ENCODE data around the gene TMEM190. TPM values are rescaled to one million over a fixed set of nuclear protein-coding genes. Genes with fewer than 3 reads are reported as not detected.

TMEM190 gene
- total RNA-seq, 4 donors from 2014 or later = 2.7 TPM; not detected in 3

Other genes with a start within 250 kb of the TMEM190 start
- gene TNNT1, start 227.6 kb upstream of the TMEM190 start, total RNA-seq = 1 to 10 TPM in 1 of 4 donors, under 1 TPM in 1, not detected in 2; 0.90 to 1.5 TPM
- gene TNNI3, start 219.1 kb upstream of the TMEM190 start, total RNA-seq = not detected
- 1 to 10 TPM in 2 of 4 donors, not detected in 2; 1.2 to 2.7 TPM for gene DNAAF3, start 210.2 kb upstream of the TMEM190 start, total RNA-seq
- not detected for gene SYT5, start 196.5 kb upstream of the TMEM190 start, total RNA-seq
- gene PTPRH, start 167.3 kb upstream of the TMEM190 start, total RNA-seq = 1 to 10 TPM; 1.2 to 3.9 (median 2.1) TPM
- gene TMEM86B, start 148.1 kb upstream of the TMEM190 start, total RNA-seq = 1 to 10 TPM in 3 of 4 donors, under 1 TPM in 1; 0.44 to 8.6 (median 3.0) TPM
- 10 to 100 TPM; 35.4 to 56.7 (median 40.7) TPM for gene PPP6R1, start 117.8 kb upstream of the TMEM190 start, total RNA-seq
- 10 to 100 TPM; 33.7 to 49.6 (median 40.5) TPM for gene HSPBP1, start 96.7 kb upstream of the TMEM190 start, total RNA-seq
- gene BRSK1, start 92.8 kb upstream of the TMEM190 start, total RNA-seq = 1 to 10 TPM; 4.6 to 6.9 (median 5.9) TPM
- gene TMEM150B, start 51.5 kb upstream of the TMEM190 start, total RNA-seq = 10 to 100 TPM in 1 of 4 donors, 1 to 10 TPM in 3; 5.5 to 17.1 (median 7.7) TPM
- 10 to 100 TPM; 30.6 to 50.0 (median 41.2) TPM for gene KMT5C, start 37.0 kb upstream of the TMEM190 start, total RNA-seq
- gene COX6B2, start 22.1 kb upstream of the TMEM190 start, total RNA-seq = not detected
- not detected for gene GARIN5B, start 13.6 kb upstream of the TMEM190 start, total RNA-seq
- gene IL11, start 6.4 kb upstream of the TMEM190 start, total RNA-seq = under 1 TPM in 1 of 4 donors, not detected in 3; 0.21 TPM
- gene TMEM238, start 7.5 kb downstream of the TMEM190 start, total RNA-seq = 1 to 10 TPM in 2 of 4 donors, under 1 TPM in 2; 0.63 to 7.5 (median 2.6) TPM
- gene RPL28, start 9.1 kb downstream of the TMEM190 start, total RNA-seq = 100 to 1,000 TPM; 266 to 574 (median 354) TPM
- gene UBE2S, start 31.0 kb downstream of the TMEM190 start, total RNA-seq = 10 to 100 TPM in 2 of 4 donors, 1 to 10 TPM in 2; 8.0 to 16.2 (median 9.9) TPM
- gene SHISA7, start 66.5 kb downstream of the TMEM190 start, total RNA-seq = 1 to 10 TPM in 3 of 4 donors, under 1 TPM in 1; 0.42 to 4.1 (median 2.0) TPM
- gene ISOC2, start 84.8 kb downstream of the TMEM190 start, total RNA-seq = 10 to 100 TPM; 38.0 to 80.4 (median 65.9) TPM
- gene C19orf85, start 87.9 kb downstream of the TMEM190 start, total RNA-seq = not detected
- gene ZNF628, start 99.8 kb downstream of the TMEM190 start, total RNA-seq = 10 to 100 TPM in 1 of 4 donors, 1 to 10 TPM in 3; 3.5 to 16.8 (median 4.0) TPM
- 1 to 10 TPM; 3.1 to 8.0 (median 4.3) TPM for gene NAT14, start 108.4 kb downstream of the TMEM190 start, total RNA-seq
- gene SSC5D, start 111.6 kb downstream of the TMEM190 start, total RNA-seq = 10 to 100 TPM in 1 of 4 donors, 1 to 10 TPM in 3; 3.9 to 14.5 (median 7.2) TPM
- gene SBK2, start 160.3 kb downstream of the TMEM190 start, total RNA-seq = not detected
- under 1 TPM in 1 of 4 donors, not detected in 3; 0.59 TPM for gene SBK3, start 168.7 kb downstream of the TMEM190 start, total RNA-seq
- gene ZNF579, start 204.0 kb downstream of the TMEM190 start, total RNA-seq = 1 to 10 TPM; 2.0 to 5.3 (median 4.2) TPM
- 10 to 100 TPM in 1 of 4 donors, 1 to 10 TPM in 3; 4.8 to 11.7 (median 7.9) TPM for gene FIZ1, start 222.7 kb downstream of the TMEM190 start, total RNA-seq
- gene ZNF524, start 223.5 kb downstream of the TMEM190 start, total RNA-seq = 10 to 100 TPM; 23.1 to 35.0 (median 27.0) TPM
- 10 to 100 TPM in 3 of 4 donors, 1 to 10 TPM in 1; 8.8 to 15.0 (median 12.7) TPM for gene ZNF865, start 228.8 kb downstream of the TMEM190 start, total RNA-seq
- gene ZNF784, start 247.7 kb downstream of the TMEM190 start, total RNA-seq = 1 to 10 TPM; 1.5 to 6.9 (median 1.9) TPM

All from tibial nerve (tissue), 4 donors.